ENCODE data around the gene EBI3. TPM values are rescaled to one million over a fixed set of nuclear protein-coding genes. Genes with fewer than 3 reads are reported as not detected.
"Not testable (repeated sequence)": the region's sequence is repeated elsewhere in the genome, so short reads cannot be mapped to it uniquely, and the experiment has no call there.

EBI3 gene
- total and polyA plus RNA-seq, 2 of the 13 experiments (the other 11 are each of a cell fraction or from before 2014, with no cell fraction given) = 3.4 TPM; not detected in 1

- intact Hi-C loops (cut with micrococcal nuclease; ENCODE audit: unreplicated experiment); CTCF ChIA-PET (ENCODE audit: low intra/inter-chr PET ratio, low total read pairs); H3K9me3 ChIP-seq (ENCODE audit: low read length); H3K9ac ChIP-seq (ENCODE audit: insufficient read depth, low read depth, low read length); H3K36me3 ChIP-seq (replicated peaks in 1 of 2; ENCODE audit: control insufficient read depth in 1 of 2, insufficient read depth in 2 of 2, low read length in 2 of 2); H3K27ac ChIP-seq (ENCODE audit: extremely low read length, insufficient read depth, low read length); H3K79me2 ChIP-seq (ENCODE audit: insufficient read depth, low read length); H4K20me1 ChIP-seq (ENCODE audit: insufficient read depth, low read length); POLR2A ChIA-PET; BruUV-seq (replicated peaks); ATAC-seq; H3K4me2 ChIP-seq (ENCODE audit: low read depth, low read length); H2AFZ ChIP-seq (ENCODE audit: low read length); FAIRE-seq; DNase-seq (ENCODE audit: low spot score); H3K4me3 ChIP-seq (replicated peaks in 1 of 3; ENCODE audit: insufficient read depth in 1 of 3, low read depth in 2 of 3, low read length in 3 of 3): not testable (repeated sequence)
- Histone ChIP-seq H3K4me1 (ENCODE audit: insufficient read depth, low read length) (peaks cover 31% of the 10 kb centered on the region), H3K27me3 (ENCODE audit: control insufficient read depth in 1 of 2, insufficient read depth in 2 of 2, low read length in 2 of 2) (peaks cover 0 to 10% of the 10 kb centered on the region in 2 experiments; a peak in 3 of 5 replicates)
- in situ Hi-C loops (cut with HindIII; ENCODE audit: extremely low pct_ligation_motif_present, low pct_unique_long_range_greater_than_20kb) = loop anchor here (25.0 kb wide), 1 partner anchor 356 kb away; the partner anchor contains the start of gene ZFR2
- TF ChIP-seq ZNF770 (CRISPR knock-in tag; IDR thresholded peaks at IDR 0.05) = 0 out of 2 replicates have a peak, but pooled peaks have one; percentile 40
- whole genome bisulfite sequencing (ENCODE audit: low lambda C conversion rate) = 0% methylated on average over 1 of the region's 1 CpG
Measured at GRCh38 chr19:4218523-4218922, 10.8 kb upstream of the EBI3 start.

- in situ Hi-C loops (cut with HindIII; ENCODE audit: extremely low pct_ligation_motif_present, low pct_unique_long_range_greater_than_20kb) = loop anchor here (25.0 kb wide), 1 partner anchor 358 kb away; the partner anchor contains the start of gene ZFR2
Measured at GRCh38 chr19:4220188-4220587, 9.1 kb upstream of the EBI3 start.

More at GRCh38 chr19:4220188-4220587, 9.1 kb upstream of the EBI3 start:
- Histone ChIP-seq H3K79me2 (ENCODE audit: insufficient read depth, low read length) (no peaks in the 10 kb centered on the region), H3K4me3 (replicated peaks in 1 of 3; ENCODE audit: insufficient read depth in 1 of 3, low read depth in 2 of 3, low read length in 3 of 3) (no peak overlapping the region), H4K20me1 (ENCODE audit: insufficient read depth, low read length) (no peaks in the 10 kb centered on the region), H3K27me3 (ENCODE audit: control insufficient read depth in 1 of 2, insufficient read depth in 2 of 2, low read length in 2 of 2) (no peaks in the 10 kb centered on the region; a peak in 1 of 5 replicates), H3K9ac (ENCODE audit: insufficient read depth, low read depth, low read length) (no peak overlapping the region), H3K9me3 (ENCODE audit: low read length) (no peaks in the 10 kb centered on the region), H3K36me3 (replicated peaks in 1 of 2; ENCODE audit: control insufficient read depth in 1 of 2, insufficient read depth in 2 of 2, low read length in 2 of 2) (no peaks in the 10 kb centered on the region), H3K27ac (ENCODE audit: extremely low read length, insufficient read depth, low read length) (no peak overlapping the region), H2AFZ (ENCODE audit: low read length) (no peak overlapping the region), H3K4me1 (ENCODE audit: insufficient read depth, low read length) (peaks cover 41% of the 10 kb centered on the region), H3K4me2 (ENCODE audit: low read depth, low read length) (no peak overlapping the region)
- no TSS peak for BruUV-seq (replicated peaks)
- no peak for TF ChIP-seq ZNF883 (CRISPR knock-in tag; IDR thresholded peaks at IDR 0.05; ENCODE audit: not compliant biosample characterization)
- TF ChIP-seq ZNF768 (CRISPR knock-in tag; IDR thresholded peaks at IDR 0.05) = peak; percentile 91
- no peak for DNase-seq (ENCODE audit: low spot score)
- ChIA-PET CTCF (ENCODE audit: low intra/inter-chr PET ratio, low total read pairs) (no interaction called here), POLR2A (no interaction called here)
- no peak for FAIRE-seq
- no peak for ATAC-seq
- intact Hi-C loops (cut with micrococcal nuclease; ENCODE audit: unreplicated experiment) = no loop called here
- WGBS (ENCODE audit: low lambda C conversion rate) = 50% methylated on average over 7 of the region's 7 CpGs
